Trophoblast cell (in vitro differentiated cells and primary cell): ENCODE data around the gene LRMDA.

ENCODE experiments used
- DNase-seq, 2 donors: peaks; one replicate each; pipeline ENCODE4 v3.0.0-alpha.2; 2016
- H2AFZ ChIP-seq: 2 replicates; pipeline ENCODE4 v1.6.1; 2013; ENCODE audit warnings: low read length, moderate library complexity, mild to moderate bottlenecking; ENCODE audit not compliant: insufficient read depth, poor library complexity
- H2AK5ac ChIP-seq: 2 replicates; pipeline ENCODE4 v1.6.1; 2013; ENCODE audit warnings: mild to moderate bottlenecking, low read length
- H2BK120ac ChIP-seq: 2 replicates; pipeline ENCODE4 v1.6.1; 2013; ENCODE audit warnings: low read length, mild to moderate bottlenecking, moderate library complexity; ENCODE audit not compliant: insufficient read depth, poor library complexity
- H2BK12ac ChIP-seq: 2 replicates; pipeline ENCODE4 v1.6.1; 2013; ENCODE audit warnings: mild to moderate bottlenecking, low read length, moderate library complexity
- H2BK5ac ChIP-seq: 2 replicates; pipeline ENCODE4 v1.6.1; 2013; ENCODE audit warnings: low read length, low read depth, moderate library complexity, mild to moderate bottlenecking; ENCODE audit not compliant: poor library complexity
- H3K14ac ChIP-seq: 2 replicates; pipeline ENCODE4 v1.6.1; 2013; ENCODE audit warnings: mild to moderate bottlenecking, low read length
- H3K18ac ChIP-seq: 2 replicates; pipeline ENCODE4 v1.6.1; 2013; ENCODE audit warnings: mild to moderate bottlenecking, low read length
- H3K23ac ChIP-seq: 2 replicates; pipeline ENCODE4 v1.6.1; 2013; ENCODE audit warnings: low read length
- H3K27ac ChIP-seq: 2 replicates; pipeline ENCODE4 v1.5.1; 2013; ENCODE audit warnings: low read depth, mild to moderate bottlenecking, inconsistent platforms, low read length, moderate library complexity
- H3K27me3 ChIP-seq: 2 replicates; pipeline ENCODE4 v1.6.1; 2013; ENCODE audit warnings: inconsistent platforms, mild to moderate bottlenecking, low read length, moderate library complexity; ENCODE audit not compliant: insufficient read depth
- H3K36me3 ChIP-seq, 2 experiments: 1 replicate in 1 of 2; 2 replicates in 1 of 2; pipeline ENCODE4 v1.6.1; 2013; ENCODE audit warnings: low read length in 2 of 2, mild to moderate bottlenecking in 2 of 2, moderate library complexity in 1 of 2; ENCODE audit not compliant: insufficient read depth in 2 of 2, control insufficient read depth in 1 of 2
- H3K4ac ChIP-seq: 2 replicates; pipeline ENCODE4 v1.6.1; 2013; ENCODE audit warnings: low read depth, mild to moderate bottlenecking, low read length, moderate library complexity
- H3K4me1 ChIP-seq, 2 experiments: 1 replicate in 1 of 2; 2 replicates in 1 of 2; pipeline ENCODE4 v1.6.1; 2013; ENCODE audit warnings: low read length in 2 of 2, mild to moderate bottlenecking in 2 of 2, moderate library complexity in 1 of 2; ENCODE audit not compliant: insufficient read depth in 2 of 2, control insufficient read depth in 1 of 2
- H3K4me2 ChIP-seq: 2 replicates; pipeline ENCODE4 v1.6.1; 2013; ENCODE audit warnings: inconsistent platforms, mild to moderate bottlenecking, low read length, moderate library complexity
- H3K4me3 ChIP-seq: 2 replicates; pipeline ENCODE4 v1.5.1; 2013; ENCODE audit warnings: mild to moderate bottlenecking, low read depth, low read length, inconsistent platforms
- H3K79me1 ChIP-seq: one replicate; pipeline ENCODE4 v1.6.1; 2013; ENCODE audit warnings: low read length
- H3K79me2 ChIP-seq: 2 replicates; pipeline ENCODE4 v1.6.1; 2013; ENCODE audit warnings: low read length, mild to moderate bottlenecking; ENCODE audit not compliant: control insufficient read depth, insufficient read depth, poor library complexity
- H3K9ac ChIP-seq: 2 replicates; pipeline ENCODE4 v1.6.1; 2013; ENCODE audit warnings: mild to moderate bottlenecking, low read length
- H3K9me3 ChIP-seq: 2 replicates; pipeline ENCODE4 v1.6.1; 2013; ENCODE audit warnings: low read depth, mild to moderate bottlenecking, control low read depth, inconsistent platforms, low read length; ENCODE audit not compliant: insufficient read depth
- H4K12ac ChIP-seq: 2 replicates; pipeline ENCODE4 v1.6.1; 2013; ENCODE audit warnings: low read depth, mild to moderate bottlenecking, low read length, moderate library complexity
- H4K8ac ChIP-seq: 2 replicates; pipeline ENCODE4 v1.6.1; 2013; ENCODE audit warnings: low read depth, mild to moderate bottlenecking, low read length, moderate library complexity
- H4K91ac ChIP-seq: one replicate; pipeline ENCODE4 v1.6.1; 2013; ENCODE audit warnings: low read depth, mild to moderate bottlenecking, low read length, moderate library complexity
- WGBS: extraction: QIAGEN DNeasy Blood & Tissue Kit; methylation state at CpG from one replicate; pipeline ENCODE4 v1.1.7; 2013; ENCODE audit warnings: missing lambda C conversion rate; ENCODE audit not compliant: insufficient read length, insufficient coverage; ENCODE audit errors: extremely low coverage; 5-methylcytosine and 5-hydroxymethylcytosine counted together

LRMDA gene

GRCh38 chr10:75803816-75804552 lies 372.6 kb downstream of the LRMDA start:
- Histone ChIP-seq H3K36me3 (no peaks in the 10 kb centered on the region), H2BK12ac (no peak overlapping the region), H3K23ac (no peak overlapping the region), H3K9me3 (no peaks in the 10 kb centered on the region), H4K8ac (no peak overlapping the region), H2BK120ac (no peak overlapping the region), H3K27me3 (no peaks in the 10 kb centered on the region), H3K79me1 (no peaks in the 10 kb centered on the region), H3K4me1 (no peaks in the 10 kb centered on the region), H2BK5ac (no peak overlapping the region), H3K79me2 (no peaks in the 10 kb centered on the region), H4K12ac (no peak overlapping the region), H3K4me2 (no peak overlapping the region), H3K27ac (no peak overlapping the region), H3K9ac (no peak overlapping the region), H3K4me3 (no peak overlapping the region), H3K14ac (no peak overlapping the region), H4K91ac (no peak overlapping the region), H3K4ac (no peak overlapping the region), H3K18ac (no peak overlapping the region), H2AK5ac (no peak overlapping the region), H2AFZ (no peak overlapping the region)
- no peak for DNase-seq
- WGBS, result no CpG with 5 or more reads among the region's 14 CpGs

GRCh38 chr10:75806186-75806585 lies 374.8 kb downstream of the LRMDA start:
- H3K14ac ChIP-seq, result no peak overlapping the region
- H3K4me3 ChIP-seq, result no peak overlapping the region
- no peaks in the 10 kb centered on the region for H3K36me3 ChIP-seq
- H4K8ac ChIP-seq, result no peak overlapping the region
- no peaks in the 10 kb centered on the region for H3K4me1 ChIP-seq
- no peak overlapping the region for H2BK12ac ChIP-seq
- no peaks in the 10 kb centered on the region for H3K79me2 ChIP-seq
- H3K9me3 ChIP-seq, result no peaks in the 10 kb centered on the region
- no peak overlapping the region for H4K12ac ChIP-seq
- H3K27me3 ChIP-seq, result no peaks in the 10 kb centered on the region
- H3K4ac ChIP-seq, result no peak overlapping the region
- no peaks in the 10 kb centered on the region for H3K79me1 ChIP-seq
- no peak overlapping the region for H2BK120ac ChIP-seq
- no peak overlapping the region for H3K27ac ChIP-seq
- H3K4me2 ChIP-seq, result no peak overlapping the region
- no peak for DNase-seq
- H3K9ac ChIP-seq, result no peak overlapping the region
- WGBS, result no CpG with 5 or more reads among the region's 3 CpGs
- H4K91ac ChIP-seq, result no peak overlapping the region
- H3K23ac ChIP-seq, result no peak overlapping the region
- no peak overlapping the region for H2AFZ ChIP-seq
- H2AK5ac ChIP-seq, result no peak overlapping the region
- H2BK5ac ChIP-seq, result no peak overlapping the region
- no peak overlapping the region for H3K18ac ChIP-seq

- Histone ChIP-seq H3K23ac (no peak overlapping the region), H3K79me2 (no peaks in the 10 kb centered on the region), H3K36me3 (no peaks in the 10 kb centered on the region), H3K4me1 (no peaks in the 10 kb centered on the region), H2AK5ac (no peak overlapping the region), H3K9ac (no peak overlapping the region), H2BK120ac (no peak overlapping the region), H2BK5ac (no peak overlapping the region), H3K4ac (no peak overlapping the region), H3K27ac (no peak overlapping the region), H2AFZ (no peak overlapping the region), H3K4me2 (no peak overlapping the region), H3K79me1 (no peaks in the 10 kb centered on the region), H3K14ac (no peak overlapping the region), H2BK12ac (no peak overlapping the region), H4K12ac (no peak overlapping the region), H4K8ac (no peak overlapping the region), H3K18ac (no peak overlapping the region), H4K91ac (no peak overlapping the region), H3K27me3 (no peaks in the 10 kb centered on the region), H3K4me3 (no peak overlapping the region), H3K9me3 (no peaks in the 10 kb centered on the region)
- no CpG with 5 or more reads among the region's 5 CpGs for WGBS
- no peak for DNase-seq
These were observed 376.0 kb downstream of the LRMDA start for GRCh38 chr10:75807456-75807855.

DNA sequence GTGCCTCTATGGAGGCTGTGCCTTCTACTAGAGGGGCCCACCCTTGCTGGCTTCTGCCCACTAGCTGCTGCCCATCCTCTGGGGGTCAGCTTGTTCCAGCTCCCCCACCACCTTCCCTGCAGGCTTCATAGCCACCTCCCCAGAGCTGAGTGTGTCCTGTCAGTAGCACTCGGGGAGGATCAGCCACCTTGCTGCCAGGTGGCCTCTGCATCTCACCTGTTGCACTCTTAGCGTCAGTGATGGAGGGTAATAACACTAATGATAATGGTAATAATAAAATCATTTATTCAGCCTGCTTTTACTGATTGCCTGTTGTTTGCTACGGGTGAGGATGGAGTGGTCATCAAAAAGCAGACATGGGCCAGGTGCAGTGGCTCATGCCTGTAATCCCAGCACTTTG lies 377.6 kb downstream of the LRMDA start:
- WGBS, result no CpG with 5 or more reads among the region's 3 CpGs
- no peaks in the 10 kb centered on the region for H3K79me1 ChIP-seq

More for the DNA sequence above, 377.6 kb downstream of the LRMDA start:
- Histone ChIP-seq H3K4me1 (no peaks in the 10 kb centered on the region), H3K36me3 (no peaks in the 10 kb centered on the region), H3K79me2 (no peaks in the 10 kb centered on the region), H2AK5ac (no peak overlapping the region), H3K9ac (no peak overlapping the region), H3K4ac (no peak overlapping the region), H3K18ac (no peak overlapping the region), H4K91ac (no peak overlapping the region), H2BK5ac (no peak overlapping the region), H4K8ac (no peak overlapping the region), H3K4me2 (no peak overlapping the region), H2BK120ac (no peak overlapping the region), H4K12ac (no peak overlapping the region), H2BK12ac (no peak overlapping the region), H3K14ac (no peak overlapping the region), H3K4me3 (no peak overlapping the region), H3K27me3 (no peaks in the 10 kb centered on the region), H3K27ac (no peak overlapping the region), H3K9me3 (no peaks in the 10 kb centered on the region), H2AFZ (no peak overlapping the region), H3K23ac (no peak overlapping the region)
- DNase-seq, result no peak
